Measurements from ENCODE around the gene UPF2. TPM values are rescaled to one million over a fixed set of nuclear protein-coding genes. Genes with fewer than 3 reads are reported as not detected.

UPF2 gene
- total and polyA plus RNA-seq, 2 of the 13 experiments (the other 11 are each of a cell fraction or from before 2014, with no cell fraction given): 6.2 to 14.5 TPM

GRCh38 chr10:12068449-12069269 lies 26.1 kb upstream of the UPF2 start, which contains the start of gene DHTKD1 (continued):
- TF ChIP-seq RBM39 (IDR thresholded peaks at IDR 0.05; ENCODE audit: low read depth, low read length, poor library complexity, severe bottlenecking) (peak; percentile 57), ERF (CRISPR knock-in tag; IDR thresholded peaks at IDR 0.05) (peak; percentile 91), ARID5B (CRISPR knock-in tag; IDR thresholded peaks at IDR 0.05) (peak; percentile 57), EHMT2 (IDR thresholded peaks at IDR 0.05; ENCODE audit: borderline replicate concordance, low read depth, low read length) (no peak), RCOR2 (CRISPR knock-in tag; IDR thresholded peaks at IDR 0.05) (no peak), NR3C1 (CRISPR knock-in tag; IDR thresholded peaks at IDR 0.05) (no peak), ZNF574 (CRISPR knock-in tag; IDR thresholded peaks at IDR 0.05) (0 out of 2 replicates have a peak, but pooled peaks have one; percentile 21), ZNF7 (CRISPR knock-in tag; IDR thresholded peaks at IDR 0.05) (no peak), ZNF343 (CRISPR knock-in tag; IDR thresholded peaks at IDR 0.05) (0 out of 2 replicates have a peak, but pooled peaks have one; percentile 48), ZNF761 (CRISPR knock-in tag; conservative IDR thresholded peaks at IDR 0.05) (0 out of 2 replicates have a peak, but pooled peaks have one; percentile 36), MAZ (IDR thresholded peaks at IDR 0.05; ENCODE audit: borderline replicate concordance, low read depth, low read length) (peak; percentile 52; the same call in 1 of the 2 replicates), MAZ (CRISPR knock-in tag; IDR thresholded peaks at IDR 0.05; ENCODE audit: low read depth) (0 out of 2 replicates have a peak, but pooled peaks have one; percentile 59), MAF1 (CRISPR knock-in tag; IDR thresholded peaks at IDR 0.05; ENCODE audit: borderline replicate concordance) (no peak), ZNF772 (CRISPR knock-in tag; IDR thresholded peaks at IDR 0.05) (peak; percentile 23; the same call in 1 of the 2 replicates), ZMYM4 (CRISPR knock-in tag; IDR thresholded peaks at IDR 0.05) (peak; percentile 81; the same call in 1 of the 2 replicates), ZNF510 (CRISPR knock-in tag; IDR thresholded peaks at IDR 0.05; ENCODE audit: low read depth) (no peak), GRHL1 (CRISPR knock-in tag; conservative IDR thresholded peaks at IDR 0.05) (no peak)
- TF ChIP-seq, protein P1, sequence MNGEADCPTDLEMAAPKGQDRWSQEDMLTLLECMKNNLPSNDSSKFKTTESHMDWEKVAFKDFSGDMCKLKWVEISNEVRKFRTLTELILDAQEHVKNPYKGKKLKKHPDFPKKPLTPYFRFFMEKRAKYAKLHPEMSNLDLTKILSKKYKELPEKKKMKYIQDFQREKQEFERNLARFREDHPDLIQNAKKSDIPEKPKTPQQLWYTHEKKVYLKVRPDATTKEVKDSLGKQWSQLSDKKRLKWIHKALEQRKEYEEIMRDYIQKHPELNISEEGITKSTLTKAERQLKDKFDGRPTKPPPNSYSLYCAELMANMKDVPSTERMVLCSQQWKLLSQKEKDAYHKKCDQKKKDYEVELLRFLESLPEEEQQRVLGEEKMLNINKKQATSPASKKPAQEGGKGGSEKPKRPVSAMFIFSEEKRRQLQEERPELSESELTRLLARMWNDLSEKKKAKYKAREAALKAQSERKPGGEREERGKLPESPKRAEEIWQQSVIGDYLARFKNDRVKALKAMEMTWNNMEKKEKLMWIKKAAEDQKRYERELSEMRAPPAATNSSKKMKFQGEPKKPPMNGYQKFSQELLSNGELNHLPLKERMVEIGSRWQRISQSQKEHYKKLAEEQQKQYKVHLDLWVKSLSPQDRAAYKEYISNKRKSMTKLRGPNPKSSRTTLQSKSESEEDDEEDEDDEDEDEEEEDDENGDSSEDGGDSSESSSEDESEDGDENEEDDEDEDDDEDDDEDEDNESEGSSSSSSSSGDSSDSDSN (CRISPR knock-in tag; IDR thresholded peaks at IDR 0.05): peak; percentile 53; the same call in 1 of the 2 replicates
